ENCODE measurements around the gene SBNO1. TPM values are rescaled to one million over a fixed set of nuclear protein-coding genes. Genes with fewer than 3 reads are reported as not detected.

SBNO1 gene
- total and polyA plus RNA-seq, 3 donors from 2014 or later: 91.4 to 114 (median 91.4) TPM

DNA sequence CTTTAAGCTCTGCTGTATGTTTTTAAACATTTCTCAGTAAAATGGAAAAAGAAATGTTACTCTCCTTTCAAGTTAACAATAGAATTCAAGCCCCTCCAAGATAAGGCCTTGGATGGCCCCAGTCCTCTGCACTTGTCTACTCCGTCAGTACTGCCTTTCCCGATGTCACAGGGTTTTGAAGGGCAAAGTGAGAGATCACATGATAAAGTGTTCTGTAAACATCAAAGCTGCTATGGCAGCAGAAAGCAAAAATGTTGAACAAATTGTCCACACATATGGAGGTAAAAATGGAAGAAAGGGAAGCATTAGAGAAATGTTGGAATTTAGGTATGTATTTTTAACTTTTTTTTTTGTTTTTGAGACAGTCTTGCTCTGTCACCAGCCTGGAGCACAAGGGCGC, 59.5 kb downstream of the SBNO1 start:
- Histone ChIP-seq H3K27ac (no peak overlapping the region), H3K4me3 (no peak overlapping the region), H3K27me3 (no peaks in the 10 kb centered on the region), H3K9me3 (no peaks in the 10 kb centered on the region), H3K36me3 (ENCODE audit: low read depth, missing control alignments) (no peaks in the 10 kb centered on the region), H3K4me1 (no peaks in the 10 kb centered on the region)
- 73% methylated on average over 3 of the region's 3 CpGs for WGBS, 2 donors
- DNase-seq: no peak
- intact Hi-C loops (cut with DNase I; ENCODE audit: low total_unique reads): no loop called here
- no peak for TF ChIP-seq POLR2A (IDR thresholded peaks at IDR 0.05)
- TF ChIP-seq, protein P1, sequence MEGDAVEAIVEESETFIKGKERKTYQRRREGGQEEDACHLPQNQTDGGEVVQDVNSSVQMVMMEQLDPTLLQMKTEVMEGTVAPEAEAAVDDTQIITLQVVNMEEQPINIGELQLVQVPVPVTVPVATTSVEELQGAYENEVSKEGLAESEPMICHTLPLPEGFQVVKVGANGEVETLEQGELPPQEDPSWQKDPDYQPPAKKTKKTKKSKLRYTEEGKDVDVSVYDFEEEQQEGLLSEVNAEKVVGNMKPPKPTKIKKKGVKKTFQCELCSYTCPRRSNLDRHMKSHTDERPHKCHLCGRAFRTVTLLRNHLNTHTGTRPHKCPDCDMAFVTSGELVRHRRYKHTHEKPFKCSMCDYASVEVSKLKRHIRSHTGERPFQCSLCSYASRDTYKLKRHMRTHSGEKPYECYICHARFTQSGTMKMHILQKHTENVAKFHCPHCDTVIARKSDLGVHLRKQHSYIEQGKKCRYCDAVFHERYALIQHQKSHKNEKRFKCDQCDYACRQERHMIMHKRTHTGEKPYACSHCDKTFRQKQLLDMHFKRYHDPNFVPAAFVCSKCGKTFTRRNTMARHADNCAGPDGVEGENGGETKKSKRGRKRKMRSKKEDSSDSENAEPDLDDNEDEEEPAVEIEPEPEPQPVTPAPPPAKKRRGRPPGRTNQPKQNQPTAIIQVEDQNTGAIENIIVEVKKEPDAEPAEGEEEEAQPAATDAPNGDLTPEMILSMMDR (IDR thresholded peaks at IDR 0.05): no peak

DNA sequence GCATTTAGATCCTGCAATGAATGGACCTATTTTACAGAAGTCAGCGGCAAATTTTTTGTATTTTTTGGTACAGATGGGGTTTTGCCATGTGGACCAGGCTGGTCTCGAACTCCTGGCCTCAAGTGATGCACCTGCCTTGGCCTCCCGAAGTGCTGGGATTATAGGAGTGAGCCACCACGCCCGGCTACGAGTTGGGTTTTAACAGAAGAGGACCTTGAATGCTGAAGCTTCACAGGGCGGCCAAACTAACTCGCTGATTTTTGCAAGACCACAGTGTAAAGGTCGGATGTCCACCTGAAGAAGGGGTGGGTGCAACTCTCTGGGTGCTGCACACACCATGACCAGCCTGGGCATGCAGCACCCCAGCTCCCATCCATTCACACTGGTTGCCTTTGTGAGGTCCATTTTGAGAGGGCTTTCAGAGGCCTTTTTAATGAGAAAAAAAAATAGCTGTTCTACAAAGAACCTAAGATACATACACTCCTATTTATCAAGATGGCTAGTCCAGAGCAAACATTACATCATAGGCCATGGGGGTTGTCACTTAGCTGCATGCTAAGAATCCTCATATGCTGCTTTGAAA, 71.4 kb downstream of the SBNO1 start:
- intact Hi-C loops (cut with DNase I; ENCODE audit: low total_unique reads): no loop called here
- no peak overlapping the region for H3K27ac ChIP-seq

DNA sequence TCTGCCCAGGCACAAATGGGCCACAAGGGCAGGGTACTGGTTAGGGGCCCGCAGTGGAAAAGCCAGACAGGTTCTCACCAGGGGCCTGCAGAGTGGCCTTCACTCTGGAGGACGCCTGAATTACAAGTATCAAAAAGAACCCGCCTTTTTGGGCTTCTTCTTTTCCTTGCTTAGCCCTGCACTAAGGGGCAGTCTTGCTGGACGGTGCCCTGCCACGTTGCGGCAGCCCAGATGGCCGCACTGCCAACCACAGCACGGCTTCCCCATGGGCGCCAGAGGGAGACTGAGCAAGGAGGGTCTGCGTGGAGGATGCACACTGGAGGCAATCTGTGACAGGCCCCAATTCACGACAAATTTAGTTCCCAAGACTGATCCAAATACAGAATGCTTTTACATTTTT, 74.7 kb downstream of the SBNO1 start:
- no peaks in the 10 kb centered on the region for H3K9me3 ChIP-seq
- no peak overlapping the region for H3K4me3 ChIP-seq
- no peak for DNase-seq
- 90 to 91% methylated on average over 11 of the region's 11 CpGs for WGBS, 2 donors
- intact Hi-C loops (cut with DNase I; ENCODE audit: low total_unique reads): no loop called here
- no peak overlapping the region for H3K27ac ChIP-seq
- no peaks in the 10 kb centered on the region for H3K36me3 ChIP-seq (ENCODE audit: low read depth, missing control alignments)
- H3K27me3 ChIP-seq: no peaks in the 10 kb centered on the region
- TF ChIP-seq POLR2A (IDR thresholded peaks at IDR 0.05): no peak
- H3K4me1 ChIP-seq: no peaks in the 10 kb centered on the region

More for the DNA sequence above, 71.4 kb downstream of the SBNO1 start:
- Histone ChIP-seq H3K27me3 (no peaks in the 10 kb centered on the region), H3K4me1 (no peaks in the 10 kb centered on the region), H3K36me3 (ENCODE audit: low read depth, missing control alignments) (no peaks in the 10 kb centered on the region), H3K9me3 (no peaks in the 10 kb centered on the region), H3K4me3 (no peak overlapping the region)
- no peak for DNase-seq
- 93 to 95% methylated on average over 9 of the region's 9 CpGs for WGBS, 2 donors
- TF ChIP-seq, protein P1 (IDR thresholded peaks at IDR 0.05): no peak
- no peak for TF ChIP-seq POLR2A (IDR thresholded peaks at IDR 0.05)

DNA sequence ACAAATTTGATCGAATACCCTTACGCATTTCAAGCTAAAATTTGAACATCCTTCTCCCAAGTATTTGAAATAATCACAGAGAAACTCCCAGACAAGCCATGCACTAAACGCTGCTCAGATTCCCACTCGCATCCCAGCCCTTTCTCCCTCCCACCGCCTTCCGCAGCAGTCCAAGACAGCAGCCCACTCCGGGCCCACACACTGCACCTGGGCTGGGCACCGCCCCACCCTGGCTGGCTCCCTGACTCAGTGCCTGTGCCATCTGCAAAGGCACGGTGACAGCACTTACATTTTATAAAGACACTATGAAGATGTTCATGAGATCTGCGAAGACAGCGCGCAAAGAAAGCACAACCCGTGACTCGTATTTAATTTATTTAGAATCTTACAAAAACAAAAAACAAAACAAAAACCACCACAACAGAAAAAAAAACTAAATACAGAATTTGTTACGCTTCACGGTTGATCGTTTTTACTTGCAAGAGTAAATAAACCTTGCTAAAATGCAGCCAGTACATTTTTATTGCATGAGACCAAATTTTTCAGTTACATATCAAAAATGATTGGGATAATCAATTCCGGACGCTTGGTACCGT, 75.8 kb downstream of the SBNO1 start:
- DNase-seq: no peak
- intact Hi-C loops (cut with DNase I; ENCODE audit: low total_unique reads): no loop called here
- 87 to 92% methylated on average over 20 of the region's 20 CpGs for WGBS, 2 donors
- H3K27me3 ChIP-seq: no peaks in the 10 kb centered on the region
- H3K27ac ChIP-seq: no peak overlapping the region
- TF ChIP-seq, protein P1 (IDR thresholded peaks at IDR 0.05): no peak
- no peak for TF ChIP-seq POLR2A (IDR thresholded peaks at IDR 0.05)
- no peaks in the 10 kb centered on the region for H3K36me3 ChIP-seq (ENCODE audit: low read depth, missing control alignments)
- H3K4me3 ChIP-seq: no peak overlapping the region
- no peaks in the 10 kb centered on the region for H3K9me3 ChIP-seq
- H3K4me1 ChIP-seq: no peaks in the 10 kb centered on the region

DNA sequence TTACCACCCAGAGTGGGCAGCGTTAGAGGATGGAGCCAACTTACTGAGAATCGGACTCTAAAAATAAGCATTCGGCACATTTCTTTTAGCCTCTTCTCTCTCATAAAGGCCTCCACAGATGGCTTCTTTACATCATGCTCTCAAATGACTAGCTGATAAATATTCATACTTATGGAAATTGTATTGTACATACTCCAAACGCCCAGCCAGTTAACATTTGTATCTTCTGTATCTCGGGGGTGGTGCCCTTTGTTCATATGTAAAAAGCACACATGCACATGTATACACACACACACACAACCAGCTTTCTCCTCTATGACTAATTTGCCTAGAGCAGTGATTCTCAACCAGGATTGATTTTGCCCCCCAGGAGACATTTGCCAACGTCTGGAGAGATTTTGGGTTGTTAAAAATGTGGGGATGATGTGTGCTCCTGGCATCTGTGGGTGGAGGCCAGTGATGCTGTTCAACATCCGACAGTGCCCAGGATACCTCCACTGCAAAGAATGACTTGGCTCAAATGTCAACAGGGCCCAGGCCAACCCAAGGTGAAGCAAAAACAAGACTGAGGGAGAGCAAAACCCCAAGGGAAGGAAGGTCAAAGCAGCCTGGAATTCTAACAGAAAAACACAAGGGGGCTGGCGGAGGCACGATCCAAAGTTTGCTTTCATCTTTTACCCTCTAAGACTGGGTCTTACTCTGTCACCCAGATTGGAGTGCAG, 77.8 kb downstream of the SBNO1 start:
- WGBS, 2 donors: 74 to 77% methylated on average over 9 of the region's 9 CpGs

More for the DNA sequence above, 77.8 kb downstream of the SBNO1 start:
- Histone ChIP-seq H3K9me3 (no peaks in the 10 kb centered on the region), H3K4me3 (no peak overlapping the region), H3K27ac (no peak overlapping the region), H3K27me3 (no peaks in the 10 kb centered on the region), H3K36me3 (ENCODE audit: low read depth, missing control alignments) (no peaks in the 10 kb centered on the region), H3K4me1 (no peaks in the 10 kb centered on the region)
- DNase-seq: no peak
- intact Hi-C loops (cut with DNase I; ENCODE audit: low total_unique reads): no loop called here
- TF ChIP-seq, protein P1 (IDR thresholded peaks at IDR 0.05): no peak
- no peak for TF ChIP-seq POLR2A (IDR thresholded peaks at IDR 0.05)
